Activated T-cell treated with anti-CD3 and anti-CD28 coated beads, Interleukin-2, amount 50 U/mL, for 72 hours (primary cell): ENCODE results near the gene SPEG. TPM values are rescaled to one million over a fixed set of nuclear protein-coding genes. Genes with fewer than 3 reads are reported as not detected.

ENCODE experiments used
- ATAC-seq, 2 donors: fragments of 150-1000 bp; cut with Tn5 transposase; replicated peaks in 1 of 2; 2 replicates each; pipeline ENCODE4 v1.10.0; 2021; ENCODE audit warnings: moderate library complexity in 2 of 2, mild to moderate bottlenecking in 1 of 2
- DNase-seq, 2 donors: peaks; one replicate each; pipeline ENCODE4 v3.0.0; 2021 to 2022; ENCODE audit warnings: mixed read lengths in 1 of 2
- H3K27ac Mint-ChIP-seq: one replicate; pipeline ENCODE4 v1.8.0; 2022; ENCODE audit warnings: mild to moderate bottlenecking, moderate library complexity, mixed read lengths
- H3K27me3 Mint-ChIP-seq: one replicate; pipeline ENCODE4 v1.8.0; 2022; ENCODE audit warnings: low read depth, mixed read lengths
- H3K36me3 Mint-ChIP-seq, 2 donors: one replicate each; pipeline ENCODE4 v1.8.0; 2022; ENCODE audit warnings: mixed read lengths in 2 of 2, mild to moderate bottlenecking in 1 of 2; ENCODE audit not compliant: insufficient read depth in 2 of 2
- H3K4me1 Mint-ChIP-seq: one replicate; pipeline ENCODE4 v1.8.0; 2022; ENCODE audit warnings: low read depth, mixed read lengths
- H3K4me3 Mint-ChIP-seq, 2 donors: one replicate each; pipeline ENCODE4 v1.8.0; 2022; ENCODE audit warnings: mild to moderate bottlenecking in 2 of 2, mixed read lengths in 2 of 2, moderate library complexity in 2 of 2
- H3K9me3 Mint-ChIP-seq, 2 donors: one replicate each; pipeline ENCODE4 v1.8.0; 2022; ENCODE audit warnings: mixed read lengths in 2 of 2
- total RNA-seq, 2 donors: library from RNA; stranded (reverse); gene quantifications; one replicate each; pipeline ENCODE4 v1.2.3, GENCODE V29; 2022

SPEG gene
- total RNA-seq, 2 donors from 2014 or later, result 4.8 to 6.9 TPM

GRCh38 chr2:219421323-219421722 lies 13.3 kb upstream of the SPEG start:
- Mint-ChIP-seq H3K27ac (no peak overlapping the region), H3K9me3 (no peaks in the 10 kb centered on the region), H3K4me1 (no peaks in the 10 kb centered on the region), H3K4me3 (no peak overlapping the region), H3K36me3 (no peaks in the 10 kb centered on the region), H3K27me3 (peaks cover 24% of the 10 kb centered on the region)
- DNase-seq (no peak), ATAC-seq (no peak)

GRCh38 chr2:219422952-219423534 lies 11.6 kb upstream of the SPEG start:
- Mint-ChIP-seq H3K4me1 (no peaks in the 10 kb centered on the region), H3K27ac (no peak overlapping the region), H3K27me3 (peaks cover 20% of the 10 kb centered on the region), H3K9me3 (no peaks in the 10 kb centered on the region), H3K36me3 (no peaks in the 10 kb centered on the region), H3K4me3 (no peak overlapping the region)
- ATAC-seq (no peak), DNase-seq (no peak)

- H3K4me3 Mint-ChIP-seq, result no peak overlapping the region
- H3K27me3 Mint-ChIP-seq, result peaks cover 18% of the 10 kb centered on the region
- ATAC-seq (no peak), DNase-seq (no peak)
- H3K36me3 Mint-ChIP-seq, result no peaks in the 10 kb centered on the region
- no peaks in the 10 kb centered on the region for H3K9me3 Mint-ChIP-seq
- H3K4me1 Mint-ChIP-seq, result no peaks in the 10 kb centered on the region
- H3K27ac Mint-ChIP-seq, result no peak overlapping the region
These were observed 10.8 kb upstream of the SPEG start for GRCh38 chr2:219423652-219424377.

- no peaks in the 10 kb centered on the region for H3K4me1 Mint-ChIP-seq
- ATAC-seq (no peak), DNase-seq (no peak)
- H3K4me3 Mint-ChIP-seq, result no peak overlapping the region
- no peaks in the 10 kb centered on the region for H3K9me3 Mint-ChIP-seq
- no peak overlapping the region for H3K27ac Mint-ChIP-seq
- no peaks in the 10 kb centered on the region for H3K36me3 Mint-ChIP-seq
- H3K27me3 Mint-ChIP-seq, result peaks cover 5% of the 10 kb centered on the region
These were observed 9.2 kb upstream of the SPEG start for GRCh38 chr2:219425238-219426067.

GRCh38 chr2:219426068-219426443 lies 8.6 kb upstream of the SPEG start:
- Mint-ChIP-seq H3K9me3 (no peaks in the 10 kb centered on the region), H3K4me3 (no peak overlapping the region), H3K27ac (no peak overlapping the region), H3K36me3 (no peaks in the 10 kb centered on the region), H3K27me3 (peaks cover 5% of the 10 kb centered on the region), H3K4me1 (no peaks in the 10 kb centered on the region)
- DNase-seq (no peak), ATAC-seq (no peak)

- no peak for DNase-seq
- Mint-ChIP-seq H3K27ac (no peak overlapping the region), H3K4me1 (no peaks in the 10 kb centered on the region), H3K36me3 (no peaks in the 10 kb centered on the region), H3K4me3 (no peak overlapping the region), H3K9me3 (no peaks in the 10 kb centered on the region), H3K27me3 (peaks cover 5% of the 10 kb centered on the region)
- ATAC-seq, result no peak
These were observed 8.0 kb upstream of the SPEG start for GRCh38 chr2:219426534-219427136.

GRCh38 chr2:219428469-219428868 lies 6.2 kb upstream of the SPEG start:
- Mint-ChIP-seq H3K4me3 (no peak overlapping the region), H3K27ac (no peak overlapping the region), H3K27me3 (peaks cover 5% of the 10 kb centered on the region), H3K9me3 (no peaks in the 10 kb centered on the region), H3K36me3 (no peaks in the 10 kb centered on the region), H3K4me1 (no peaks in the 10 kb centered on the region)
- no peak for DNase-seq
- ATAC-seq, result no peak

- no peak for DNase-seq
- Mint-ChIP-seq H3K36me3 (no peaks in the 10 kb centered on the region), H3K27me3 (peaks cover 11% of the 10 kb centered on the region), H3K27ac (no peak overlapping the region), H3K4me1 (no peaks in the 10 kb centered on the region), H3K9me3 (no peaks in the 10 kb centered on the region), H3K4me3 (no peak overlapping the region)
- no peak for ATAC-seq
These were observed 4.6 kb upstream of the SPEG start for GRCh38 chr2:219429958-219430606.

GRCh38 chr2:219430633-219431615 lies 3.7 kb upstream of the SPEG start:
- no peak overlapping the region for H3K4me3 Mint-ChIP-seq
- ATAC-seq (peak in 1 of 2 donors; percentile 58), DNase-seq (no peak)
- no peak overlapping the region for H3K27ac Mint-ChIP-seq
- H3K36me3 Mint-ChIP-seq, result no peaks in the 10 kb centered on the region
- no peaks in the 10 kb centered on the region for H3K9me3 Mint-ChIP-seq
- H3K27me3 Mint-ChIP-seq, result peaks cover 11% of the 10 kb centered on the region
- H3K4me1 Mint-ChIP-seq, result no peaks in the 10 kb centered on the region

- Mint-ChIP-seq H3K4me1 (no peaks in the 10 kb centered on the region), H3K36me3 (no peaks in the 10 kb centered on the region), H3K4me3 (no peak overlapping the region), H3K9me3 (no peaks in the 10 kb centered on the region), H3K27me3 (peaks cover 6% of the 10 kb centered on the region), H3K27ac (no peak overlapping the region)
- peak; percentile 51 to 58 for ATAC-seq
- peak; percentile 44 to 56 for DNase-seq
These were observed 776 bp upstream of the SPEG start for GRCh38 chr2:219433666-219434467.

- Mint-ChIP-seq H3K9me3 (no peaks in the 10 kb centered on the region), H3K27ac (no peak overlapping the region), H3K4me1 (no peaks in the 10 kb centered on the region), H3K4me3 (no peak overlapping the region), H3K36me3 (no peaks in the 10 kb centered on the region), H3K27me3 (peaks cover 6% of the 10 kb centered on the region)
- no peak for ATAC-seq
- DNase-seq, result no peak
These were observed 250 bp upstream of the SPEG start for GRCh38 chr2:219434468-219434717.
